SK-N-SH treated with all-trans-retinoic acid at 6 μM for 48 hours (cell line): ENCODE results near the gene CRYBA1.

Experiments used
- ESRRG ChIP-seq: fragments of 250-450 bp; sonication (Bioruptor Pico); IDR thresholded peaks from 2 replicates; pipeline ENCODE4 v1.6.1; 2021; ENCODE audit warnings: mild to moderate bottlenecking
- OSR1 ChIP-seq: fragments of 250-450 bp; sonication (Bioruptor Pico); IDR thresholded peaks from 2 replicates; pipeline ENCODE4 v1.8.0; 2022; ENCODE audit warnings: moderate library complexity, mild to moderate bottlenecking, inconsistent platforms
- PATZ1 ChIP-seq: fragments of 250-450 bp; sonication (Bioruptor Pico); IDR thresholded peaks from 2 replicates; pipeline ENCODE4 v1.8.0; 2020; ENCODE audit warnings: mild to moderate bottlenecking, moderate library complexity, borderline replicate concordance
- ZFP3 ChIP-seq: fragments of 250-450 bp; sonication (Bioruptor Pico); IDR thresholded peaks from 2 replicates; pipeline ENCODE4 v1.5.0; 2020; ENCODE audit warnings: mild to moderate bottlenecking, moderate library complexity
- ZFP30 ChIP-seq: fragments of 450-650 bp; formaldehyde crosslinking; IDR thresholded peaks from 2 replicates; pipeline ENCODE4 v1.5.0; 2022; ENCODE audit warnings: mild to moderate bottlenecking, moderate library complexity
- ZNF565 ChIP-seq: fragments of 450-650 bp; formaldehyde crosslinking; conservative IDR thresholded peaks from 2 replicates; pipeline ENCODE4 v1.5.0; 2020; ENCODE audit warnings: low read depth, mild to moderate bottlenecking, moderate library complexity
- ZNF8 ChIP-seq: fragments of 450-650 bp; formaldehyde crosslinking; IDR thresholded peaks from 2 replicates; pipeline ENCODE4 v1.5.0; 2020; ENCODE audit warnings: mild to moderate bottlenecking, moderate library complexity

DNA sequence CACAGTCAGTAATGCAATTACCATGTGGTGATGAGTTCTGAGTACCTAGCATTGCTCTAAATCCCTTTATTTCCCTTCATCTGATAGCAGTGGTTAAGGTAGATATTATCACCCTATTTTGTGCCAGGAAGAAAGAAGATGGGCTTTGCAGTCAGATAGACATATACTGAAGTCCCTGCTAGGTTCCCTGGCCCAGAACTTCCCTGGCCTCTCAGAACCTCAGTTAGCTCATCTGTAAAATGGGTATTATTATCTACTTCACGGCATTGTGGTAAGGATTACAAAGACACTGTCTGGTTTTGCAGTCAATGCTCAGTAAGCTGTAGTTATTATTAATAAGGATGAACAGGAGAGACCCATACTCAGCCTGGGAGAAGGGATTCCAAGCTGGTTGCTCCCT lies 4.6 kb upstream of the CRYBA1 start:
- TF ChIP-seq OSR1 (CRISPR knock-in tag) = no peak
- TF ChIP-seq ZFP30 = no peak
- no peak for TF ChIP-seq ZNF8 (CRISPR knock-in tag)
- no peak for TF ChIP-seq PATZ1 (CRISPR knock-in tag)
- no peak for TF ChIP-seq ZNF565 (CRISPR knock-in tag)
- no peak for TF ChIP-seq ZFP3 (CRISPR knock-in tag)
- TF ChIP-seq ESRRG = no peak
